HepG2 (cell line): Measurements from ENCODE around the gene B3GNT9. TPM values are rescaled to one million over a fixed set of nuclear protein-coding genes. Genes with fewer than 3 reads are reported as not detected.

Experiments
- AGO2 ChIP-seq: fragments of 200-400 bp; formaldehyde crosslinking; optimal IDR thresholded peaks from 2 replicates; pipeline ENCODE3; 2017; ENCODE audit warnings: mild to moderate bottlenecking, low read depth, low read length, moderate library complexity
- GABPA ChIP-seq, 2 experiments: IDR thresholded peaks; 2 replicates each; pipeline ENCODE4 v1.6.1; 2011 to 2016; ENCODE audit warnings: low read depth in 2 of 2, low read length in 1 of 2, missing biosample characterization in 1 of 2, missing genetic modification characterization in 1 of 2
- GRHL1 ChIP-seq: sonication (generic); formaldehyde crosslinking; conservative IDR thresholded peaks from 2 replicates; pipeline ENCODE4 v1.8.0; 2022; ENCODE audit warnings: missing genetic modification reagents
- HNF1A ChIP-seq, 2 experiments: sonication (generic) in 1 of 2; formaldehyde crosslinking in 1 of 2; IDR thresholded peaks; 2 replicates each; pipeline versions ENCODE4 v1.4.0 to v1.6.1; 2016 to 2020; ENCODE audit warnings: borderline replicate concordance in 1 of 2, low read depth in 1 of 2, mild to moderate bottlenecking in 1 of 2, missing genetic modification reagents in 1 of 2
- MED13 ChIP-seq: sonication (generic); formaldehyde crosslinking; IDR thresholded peaks from 2 replicates; pipeline ENCODE4 v1.5.0; 2020; ENCODE audit warnings: missing genetic modification reagents
- SOX13 ChIP-seq, 3 experiments: fragments of 450-650 bp in 1 of 3; sonication (generic) in 1 of 3; formaldehyde crosslinking in 1 of 3; IDR thresholded peaks in 2 of 3; conservative IDR thresholded peaks in 1 of 3; 2 replicates each; pipeline versions ENCODE4 v1.5.0 to v1.6.1; 2016 to 2020; ENCODE audit warnings: antibody characterized with exemption in 1 of 3, mild to moderate bottlenecking in 1 of 3, missing compliant biosample characterization in 1 of 3, missing genetic modification reagents in 1 of 3, moderate library complexity in 1 of 3
- SRF ChIP-seq: IDR thresholded peaks from 2 replicates; pipeline ENCODE4 v1.6.1; 2011; ENCODE audit warnings: mild to moderate bottlenecking, low read depth, low read length, moderate library complexity
- TFAP4 ChIP-seq: sonication (generic); IDR thresholded peaks from 2 replicates; pipeline ENCODE4 v1.6.1; 2016; ENCODE audit warnings: low read depth, borderline replicate concordance
- TOE1 ChIP-seq: sonication (generic); formaldehyde crosslinking; IDR thresholded peaks from 2 replicates; pipeline ENCODE4 v1.4.0; 2020; ENCODE audit warnings: mild to moderate bottlenecking, missing genetic modification reagents
- XBP1 ChIP-seq: sonication (generic); formaldehyde crosslinking; IDR thresholded peaks from 2 replicates; pipeline ENCODE4 v1.5.0; 2020; ENCODE audit warnings: missing genetic modification reagents
- ZBTB20 ChIP-seq: sonication (generic); formaldehyde crosslinking; IDR thresholded peaks from 2 replicates; pipeline ENCODE4 v1.8.1; 2023; ENCODE audit warnings: missing genetic modification reagents, low read depth, mild to moderate bottlenecking, borderline replicate concordance
- ZNF503 ChIP-seq: sonication (generic); formaldehyde crosslinking; IDR thresholded peaks from 2 replicates; pipeline ENCODE4 v1.4.0; 2020; ENCODE audit warnings: missing genetic modification reagents
- ZNF577 ChIP-seq: sonication (generic); formaldehyde crosslinking; IDR thresholded peaks from 2 replicates; pipeline ENCODE4 v1.4.0; 2020; ENCODE audit warnings: mild to moderate bottlenecking, low read depth, missing genetic modification reagents, borderline replicate concordance
- ZNF597 ChIP-seq: sonication (generic); formaldehyde crosslinking; IDR thresholded peaks from 2 replicates; pipeline ENCODE4 v1.5.0; 2020; ENCODE audit warnings: missing genetic modification reagents
- ZNF782 ChIP-seq: sonication (generic); formaldehyde crosslinking; IDR thresholded peaks from 2 replicates; pipeline ENCODE4 v1.4.0; 2020; ENCODE audit warnings: missing genetic modification reagents, mild to moderate bottlenecking, borderline replicate concordance
- ZSCAN12 ChIP-seq: sonication (generic); formaldehyde crosslinking; IDR thresholded peaks from 2 replicates; pipeline ENCODE4 v1.9.0; 2021; ENCODE audit warnings: mild to moderate bottlenecking, missing genetic modification reagents
- polyA plus RNA-seq, 8 experiments: library from polyadenylated mRNA; depleted of rRNA in 3 of 8; stranded (reverse) in 7 of 8; unstranded in 1 of 8; fragments of >200 nt; fragmentation: Illumina TruSeq in 4 of 8; extraction: Trizol in 4 of 8; gene quantifications; 2 replicates each; pipeline versions ENCODE4 v1.2.1 to v1.2.3, GENCODE V29; 2011 to 2016; ENCODE audit warnings: low read depth in 4 of 8, missing spikeins in 1 of 8, mixed read lengths in 1 of 8; ENCODE audit not compliant: insufficient read depth in 1 of 8
- total RNA-seq, 5 experiments: library from RNA; depleted of rRNA; stranded (reverse); fragments of >200 nt; fragmentation: Illumina TruSeq; extraction: Trizol; gene quantifications; 2 replicates each; pipeline ENCODE4 v1.2.3, GENCODE V29; 2016; ENCODE audit warnings: low read depth in 1 of 5

Gene B3GNT9
- total and polyA plus RNA-seq, 2 of the 13 experiments (the other 11 are each of a cell fraction or from before 2014, with no cell fraction given) = 1.5 to 3.1 TPM

GRCh38 chr16:67183627-67184452 lies 33.0 kb upstream of the B3GNT9 start, which contains the start of gene MATCAP1 (continued):
- TF ChIP-seq AGO2 = no peak
- TF ChIP-seq ZNF577 = no peak
- TF ChIP-seq XBP1 (CRISPR knock-in tag) = no peak; the same call in 1 of the 2 replicates
- TF ChIP-seq GABPA (IDR thresholded peaks at IDR 0.05; ENCODE audit: low read depth, low read length) = no peak
- TF ChIP-seq GABPA (CRISPR knock-in tag; IDR thresholded peaks at IDR 0.05; ENCODE audit: low read depth) = no peak
- no peak for TF ChIP-seq ZNF597 (CRISPR knock-in tag)
- TF ChIP-seq ZSCAN12 = no peak; the same call in 1 of the 2 replicates
- TF ChIP-seq SOX13 (IDR thresholded peaks at IDR 0.05) = peak; percentile 34; the same call in 1 of the 2 replicates
- TF ChIP-seq SOX13 (CRISPR knock-in tag; conservative IDR thresholded peaks at IDR 0.05 in 1 of 2, IDR thresholded peaks at IDR 0.05 in 1 of 2) = peak in 1 of 2 experiments; percentile 78; a peak in 2 of 4 replicates
- no peak for TF ChIP-seq GRHL1
- TF ChIP-seq TOE1 (CRISPR knock-in tag) = 0 out of 2 replicates have a peak, but pooled peaks have one; percentile 51
- TF ChIP-seq MED13 (CRISPR knock-in tag) = no peak
- no peak for TF ChIP-seq HNF1A (IDR thresholded peaks at IDR 0.05; ENCODE audit: low read depth)
- peak; percentile 68; the same call in 1 of the 2 replicates for TF ChIP-seq HNF1A (CRISPR knock-in tag; IDR thresholded peaks at IDR 0.05; ENCODE audit: borderline replicate concordance)
- TF ChIP-seq ZNF782 (CRISPR knock-in tag) = peak; percentile 93; the same call in 1 of the 2 replicates
- TF ChIP-seq SRF = no peak
- peak; percentile 33; the same call in 1 of the 2 replicates for TF ChIP-seq TFAP4
- peak; percentile 78; the same call in 1 of the 2 replicates for TF ChIP-seq ZNF503 (CRISPR knock-in tag)
- TF ChIP-seq ZBTB20 (CRISPR knock-in tag) = peak; percentile 7; the same call in 1 of the 2 replicates
